NCI-H1930 (cell line): Measurements from ENCODE around the gene APBA2.

ENCODE experiments used
- DNase-seq, 2 experiments: peaks; one replicate each; lab custom pipeline; 2025; lab: John Stamatoyannopoulos, UW

The APBA2 gene

DNA sequence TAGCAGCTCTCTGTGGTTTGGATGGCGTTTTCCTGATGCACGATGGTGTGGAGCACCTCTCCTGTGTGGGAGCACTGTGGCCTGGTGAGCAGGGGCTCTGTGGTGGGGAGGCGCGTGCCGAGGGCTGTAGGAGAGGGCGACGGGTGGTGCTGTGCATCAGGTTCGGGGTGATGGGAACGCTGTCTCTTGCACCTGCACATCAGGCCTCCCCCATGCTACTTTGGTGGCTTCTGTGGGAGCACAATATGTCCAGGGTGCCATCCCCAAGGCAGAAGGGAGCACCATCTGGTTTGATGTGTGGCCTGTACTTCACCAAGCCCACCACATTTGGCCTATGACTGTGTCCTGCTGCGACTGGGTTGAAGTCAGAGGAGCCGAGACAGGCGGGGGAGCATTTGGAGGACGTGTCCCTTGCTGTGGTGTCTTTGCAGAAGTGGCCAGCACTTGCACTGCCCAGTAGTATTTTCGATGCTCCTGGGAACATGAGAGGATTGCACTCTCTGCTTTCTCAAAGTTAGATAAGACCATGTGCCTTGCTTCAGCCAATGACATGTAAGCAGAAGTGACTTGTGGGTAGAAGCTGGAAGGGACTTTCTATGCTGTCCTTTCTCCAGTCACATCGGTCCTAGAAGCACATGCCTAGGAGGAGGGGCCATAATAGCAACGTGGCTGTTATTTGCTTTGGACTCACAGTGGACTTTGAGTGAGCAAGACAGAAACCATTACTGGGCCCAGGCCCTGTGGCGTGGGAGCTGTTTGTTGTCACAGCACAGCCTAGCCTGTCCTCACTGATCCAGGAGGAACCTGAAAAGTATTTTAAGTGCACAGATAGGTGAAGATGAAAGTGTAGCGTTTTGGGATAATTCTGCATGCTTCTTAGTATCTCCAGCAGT lies 72.1 kb downstream of the APBA2 start:
- DNase-seq = no peak

DNA sequence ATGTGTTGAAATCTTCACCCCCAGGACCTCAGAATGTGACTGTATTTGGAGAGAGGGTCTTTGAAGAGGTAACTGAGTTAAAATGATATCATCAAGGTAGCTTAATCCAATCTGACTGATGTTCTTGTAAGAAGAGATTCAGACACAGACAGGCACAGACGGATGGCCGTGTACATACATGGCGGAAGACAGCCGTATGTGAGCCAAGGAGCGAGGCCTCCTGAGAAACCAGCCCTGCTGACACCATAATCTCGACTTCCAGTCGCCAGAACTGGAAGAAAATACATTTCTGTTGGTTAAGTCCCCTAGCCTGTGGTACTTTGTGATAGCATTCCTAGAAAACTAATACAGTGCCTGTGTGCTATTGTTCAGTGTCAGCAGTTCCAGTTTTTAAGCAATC lies 73.6 kb downstream of the APBA2 start:
- no peak for DNase-seq

DNA sequence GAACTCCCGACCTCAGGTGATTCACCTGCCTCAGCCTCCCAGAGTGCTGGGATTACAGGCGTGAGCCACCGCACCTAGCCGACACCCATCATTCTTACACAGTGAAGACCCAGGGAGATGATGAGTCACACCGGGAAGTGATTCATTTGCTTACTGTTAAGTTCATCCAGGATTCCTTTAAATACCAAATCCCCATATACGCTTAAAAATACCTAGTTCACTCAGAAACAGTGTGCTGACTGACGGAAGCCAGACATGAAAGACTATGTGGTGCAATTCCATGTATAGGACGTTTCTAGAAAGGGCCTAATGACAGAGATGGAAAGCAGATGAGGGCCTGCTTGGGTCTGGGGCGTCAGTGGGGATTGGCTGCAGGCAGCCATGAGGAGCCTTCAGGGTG lies 75.2 kb downstream of the APBA2 start:
- DNase-seq = no peak

DNA sequence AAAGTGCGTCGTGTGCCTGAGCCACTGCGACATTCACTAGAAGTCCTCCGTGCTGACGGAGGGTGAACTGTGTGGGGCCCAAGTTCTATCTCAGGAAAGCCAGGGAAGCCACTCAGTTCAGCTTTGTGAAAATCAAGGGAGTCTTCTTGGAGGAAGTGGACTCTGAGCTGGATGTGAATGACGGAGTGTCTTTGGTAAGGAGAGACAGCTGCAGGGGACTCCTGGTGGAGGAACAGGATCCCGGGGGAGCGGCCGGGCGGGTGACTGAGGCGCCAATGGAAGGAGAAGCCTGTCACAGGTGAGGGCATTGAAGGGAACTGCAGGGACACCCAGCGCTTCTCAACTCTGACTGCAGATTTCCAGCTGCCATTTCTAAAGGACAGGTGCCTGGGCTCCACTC lies 75.6 kb downstream of the APBA2 start:
- no peak for DNase-seq

DNA sequence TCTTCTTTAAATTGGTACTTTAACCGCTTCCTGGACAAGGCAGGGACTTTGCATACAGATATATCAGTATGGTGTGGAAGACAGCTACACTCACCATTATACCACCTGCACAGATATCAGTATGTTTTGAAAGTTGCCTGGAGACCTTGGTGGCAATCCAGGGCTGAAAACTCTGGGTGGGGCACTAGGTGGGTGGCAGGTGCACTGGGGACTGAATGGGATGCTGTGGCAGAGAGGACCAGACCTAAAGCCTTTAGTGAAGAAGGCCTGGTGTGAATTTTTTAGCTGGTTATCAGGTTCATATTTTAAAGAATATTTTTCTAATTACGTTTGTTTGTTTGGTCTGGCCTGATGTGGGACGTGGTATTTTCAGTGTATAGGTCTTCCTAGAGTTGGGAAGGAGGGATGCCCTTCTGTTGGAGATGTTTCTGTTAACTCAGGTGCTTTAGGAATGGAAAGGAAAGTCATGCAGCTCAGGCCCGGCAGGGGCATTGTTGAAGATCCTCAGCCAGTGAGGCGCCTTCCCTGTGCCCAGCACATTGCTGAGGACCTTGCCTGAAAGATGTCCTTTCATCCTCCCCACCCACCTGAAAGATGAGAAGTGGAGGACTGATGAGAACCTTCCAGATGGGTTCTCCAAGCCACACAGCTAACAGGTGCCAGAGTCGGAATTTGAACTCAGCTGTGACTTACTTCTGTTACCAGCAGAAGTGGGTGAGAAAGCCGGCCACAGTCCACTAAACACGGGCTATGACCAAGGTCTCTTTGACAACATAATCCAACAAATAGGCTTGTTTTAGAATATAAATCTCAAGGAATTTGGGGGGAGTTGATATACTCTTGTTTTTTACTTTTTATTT lies 77.3 kb downstream of the APBA2 start:
- DNase-seq = no peak

DNA sequence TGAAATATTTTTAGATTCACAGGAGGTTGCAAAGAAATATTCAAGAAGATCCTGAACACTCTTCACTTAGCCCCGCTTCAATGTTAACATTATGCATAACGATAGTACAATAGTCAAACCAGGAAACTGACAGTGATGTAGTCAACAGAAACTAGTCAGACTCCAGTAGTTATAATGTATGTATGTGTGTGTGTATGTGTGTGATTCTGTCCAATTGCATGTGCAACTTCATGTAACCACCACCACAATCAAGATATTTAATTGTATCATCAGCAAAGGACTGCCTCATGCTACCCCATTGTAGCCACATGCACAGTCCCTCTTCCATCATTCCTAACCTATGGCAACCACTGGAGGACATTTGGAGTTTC lies 77.9 kb downstream of the APBA2 start:
- DNase-seq = no peak

DNA sequence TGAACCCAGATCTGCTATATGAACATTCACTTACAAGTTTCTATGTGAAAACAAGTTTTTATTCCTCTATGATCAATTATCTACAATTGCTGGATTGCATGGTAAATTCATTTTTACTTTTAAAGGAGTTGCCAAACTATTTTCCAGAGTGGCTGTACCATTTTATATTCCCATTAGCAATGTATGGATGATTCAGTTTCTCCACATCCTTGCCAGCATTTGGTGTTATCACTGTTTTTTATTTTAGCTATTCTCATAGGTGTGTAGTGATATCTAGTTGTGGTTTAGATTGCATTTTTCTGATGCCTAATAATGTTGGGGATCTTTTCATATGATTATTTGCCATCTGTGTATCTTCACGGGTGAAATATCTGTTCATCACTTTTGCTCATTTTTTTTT lies 78.3 kb downstream of the APBA2 start:
- no peak for DNase-seq

DNA sequence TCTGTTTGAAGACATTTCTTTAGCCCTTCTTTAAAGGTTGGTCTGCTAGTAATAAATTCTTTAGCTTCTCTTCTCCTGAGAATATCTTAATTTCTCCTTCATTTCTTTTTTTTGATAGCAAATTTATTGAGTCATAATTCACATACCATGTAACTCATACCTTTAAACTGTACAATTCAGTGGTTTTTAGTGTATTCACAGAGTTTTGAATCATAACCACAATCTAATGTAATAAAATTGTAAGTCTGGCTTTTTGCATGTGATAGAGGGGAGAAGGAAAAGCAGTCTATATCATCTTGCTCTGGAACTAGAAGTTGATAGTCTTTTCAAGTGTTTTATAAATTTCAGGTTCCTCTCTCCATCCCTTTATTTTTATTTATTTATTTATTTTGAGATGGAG lies 81.3 kb downstream of the APBA2 start:
- DNase-seq = no peak

DNA sequence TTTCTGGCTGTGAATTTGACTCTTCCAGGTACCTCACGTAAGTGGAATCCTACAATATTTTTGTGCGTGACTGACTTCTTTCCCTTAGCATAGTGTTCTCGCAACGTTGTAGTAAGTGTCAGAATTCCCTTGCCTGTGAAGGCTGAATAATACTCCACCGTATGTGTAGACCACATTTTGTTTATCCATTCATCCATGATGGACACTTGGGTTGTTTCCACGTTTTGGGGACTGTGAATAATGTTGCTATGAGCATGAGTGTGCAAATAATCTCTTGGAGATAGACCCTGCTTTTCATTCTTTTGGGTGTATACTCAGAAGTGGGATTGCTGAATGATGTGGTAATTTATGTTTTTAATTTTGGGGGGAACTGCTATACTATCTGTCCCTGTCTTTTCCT lies 82.2 kb downstream of the APBA2 start:
- DNase-seq = no peak

DNA sequence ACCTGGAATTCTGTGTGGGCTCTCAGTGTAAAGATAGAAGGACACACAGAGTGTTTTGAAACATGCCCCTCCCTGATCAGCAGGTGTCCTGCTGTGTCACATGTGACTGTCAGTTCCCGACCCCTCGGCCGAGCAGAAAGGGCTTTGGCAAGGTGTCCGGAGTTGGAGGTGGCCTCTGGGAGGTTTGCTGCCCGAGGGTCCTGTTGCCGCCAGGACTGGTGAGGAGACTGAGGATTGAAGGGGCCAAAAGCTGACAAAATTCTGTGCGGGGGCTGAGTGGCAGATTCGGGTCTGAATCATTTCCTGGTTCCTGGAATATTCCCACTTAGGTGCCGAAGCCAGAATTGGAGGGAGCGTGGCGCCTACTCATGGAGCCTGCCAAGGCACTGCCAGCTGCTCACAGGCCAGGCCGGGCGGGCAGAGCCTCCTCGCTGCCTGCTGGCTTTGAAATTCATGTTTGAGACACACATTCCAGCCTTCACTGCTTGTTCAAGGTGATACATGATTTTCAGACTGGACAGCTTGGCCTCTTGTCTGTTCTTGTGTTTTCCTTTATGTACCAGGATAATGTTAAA lies 83.8 kb downstream of the APBA2 start:
- no peak for DNase-seq

DNA sequence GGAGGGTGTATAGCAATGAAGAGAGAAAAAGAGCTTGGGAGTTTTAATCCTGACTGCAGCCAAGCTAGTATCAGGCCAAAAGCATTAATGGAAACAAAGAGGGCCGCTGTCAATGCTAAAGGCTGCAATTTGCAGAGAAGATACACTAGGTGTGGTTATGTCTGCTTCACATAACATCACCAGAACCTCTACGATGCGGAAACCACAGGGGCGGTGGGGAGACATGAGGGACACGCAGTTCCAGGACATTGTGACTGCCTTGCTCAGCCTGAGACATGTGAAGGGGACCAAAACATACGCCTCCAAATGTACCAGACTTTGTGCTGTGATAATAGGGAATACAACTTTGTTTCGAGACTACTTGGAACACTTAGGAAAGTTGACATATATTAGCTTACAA lies 88.4 kb downstream of the APBA2 start:
- no peak for DNase-seq

DNA sequence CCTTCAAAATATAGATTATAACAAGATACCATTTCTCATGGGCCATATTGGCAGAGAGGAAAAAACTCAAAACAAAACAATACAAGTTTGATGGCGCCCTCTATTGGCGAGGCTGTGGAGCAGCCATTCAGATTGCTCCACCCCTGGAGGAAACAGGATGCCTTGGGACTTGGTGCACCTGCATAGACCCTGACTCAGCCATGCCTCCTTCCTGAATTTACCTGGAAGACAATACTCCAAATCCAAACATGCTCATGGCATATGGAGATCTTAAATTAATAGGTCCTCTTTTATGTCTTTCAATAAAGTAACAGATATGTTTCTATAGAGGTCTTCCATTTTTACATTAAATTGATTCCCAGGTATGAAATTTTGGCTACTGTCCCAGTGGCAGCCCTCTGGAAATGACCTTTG lies 90.0 kb downstream of the APBA2 start:
- DNase-seq = peak in 1 of 2 experiments; percentile 39

DNA sequence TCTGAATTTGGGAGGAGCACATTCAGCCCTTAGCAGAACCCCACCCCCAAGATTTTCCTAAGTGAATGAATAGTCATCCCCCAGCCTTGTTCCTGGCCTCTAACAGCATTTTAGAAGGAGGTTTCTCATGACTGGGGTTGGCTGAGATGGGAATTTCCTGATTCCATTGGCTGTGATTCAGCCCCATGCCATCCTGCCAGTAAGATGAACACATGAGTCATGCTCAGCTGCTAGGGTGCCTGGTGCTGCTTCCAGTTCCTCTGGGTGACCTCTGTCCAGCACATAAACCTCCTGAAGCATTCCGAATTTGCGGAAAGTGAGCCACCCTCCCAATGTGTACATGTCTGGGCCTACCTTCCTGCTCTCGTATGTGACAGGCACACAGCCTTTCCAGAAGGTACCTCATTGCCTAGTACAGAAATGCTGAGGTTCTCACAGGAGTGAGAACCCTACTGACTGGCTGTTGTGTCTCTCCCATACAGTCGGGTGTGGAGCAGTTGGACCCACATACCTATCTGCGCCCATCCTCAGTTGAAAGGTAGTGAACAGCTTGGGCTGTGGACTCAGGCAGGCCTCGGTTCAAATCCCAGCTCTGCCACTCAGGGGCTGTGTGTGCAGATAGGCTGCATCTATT lies 91.7 kb downstream of the APBA2 start:
- no peak for DNase-seq

DNA sequence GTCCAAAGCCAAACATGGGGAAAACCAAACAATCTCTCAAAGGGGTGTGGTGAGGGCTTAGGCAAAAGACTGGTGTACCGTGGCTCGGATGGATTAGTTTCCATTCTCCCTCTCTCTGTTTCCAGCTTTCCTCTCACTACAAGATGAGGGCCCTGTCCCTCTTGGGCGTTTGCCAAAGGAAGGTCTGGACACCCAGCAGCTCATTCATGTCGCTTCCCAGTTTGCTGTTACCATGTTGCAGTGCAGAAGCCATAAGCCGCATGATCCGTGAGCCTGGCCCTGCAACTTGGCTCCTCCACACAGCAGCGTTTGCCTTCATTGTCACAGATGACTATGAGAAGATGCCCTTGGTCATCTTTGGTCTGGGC lies 92.2 kb downstream of the APBA2 start:
- DNase-seq = no peak

DNA sequence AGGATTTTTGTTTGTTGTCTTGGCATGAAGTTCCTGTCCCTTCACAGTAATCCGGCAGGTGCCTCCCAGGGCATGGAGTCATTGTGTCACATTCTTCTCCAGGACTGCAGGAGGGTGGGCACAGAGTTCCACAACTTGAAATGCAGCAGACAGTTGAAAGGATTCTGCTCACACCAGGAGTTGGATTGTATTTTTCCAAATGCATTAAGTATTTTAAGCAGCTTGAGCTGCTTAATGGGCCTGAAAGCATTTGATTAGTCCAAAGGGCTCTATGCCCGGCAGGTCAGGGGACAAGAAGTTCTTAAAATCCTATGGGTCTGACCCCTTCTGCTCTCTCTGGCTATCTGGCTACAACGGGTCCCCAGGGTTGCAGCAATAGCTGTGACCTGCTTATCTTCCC lies 92.9 kb downstream of the APBA2 start:
- no peak for DNase-seq

DNA sequence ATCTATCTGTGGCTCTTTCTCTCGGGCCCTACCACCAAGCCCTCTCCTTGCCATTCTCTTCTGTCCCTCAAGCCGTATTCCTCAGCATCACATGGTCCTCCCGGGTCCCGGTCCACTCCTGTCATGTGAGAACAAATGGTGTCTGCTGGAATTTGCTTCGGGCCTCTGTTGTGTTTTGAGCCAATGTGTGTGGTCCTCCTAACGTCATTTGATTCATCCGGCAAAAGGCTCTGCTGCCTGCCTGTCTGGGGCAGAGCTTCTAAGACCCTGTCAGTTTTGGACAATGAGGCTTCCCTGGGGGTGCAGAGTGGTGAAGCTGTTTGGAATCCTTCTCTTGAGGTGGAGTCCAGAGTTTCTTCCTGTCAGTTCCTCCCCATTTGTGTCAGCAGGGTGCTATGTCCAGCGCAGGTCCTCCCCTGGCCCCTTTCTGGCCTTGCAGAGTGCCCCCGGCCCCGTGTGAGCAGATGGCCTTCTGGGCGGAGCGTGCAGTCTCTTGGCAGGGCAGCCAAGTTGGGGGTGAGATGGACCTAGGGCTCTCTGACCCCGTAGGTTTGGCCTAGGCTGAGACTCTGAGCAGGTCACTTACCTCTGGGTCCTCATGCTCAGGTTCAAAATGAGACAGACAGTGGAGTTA lies 93.6 kb downstream of the APBA2 start:
- no peak for DNase-seq

DNA sequence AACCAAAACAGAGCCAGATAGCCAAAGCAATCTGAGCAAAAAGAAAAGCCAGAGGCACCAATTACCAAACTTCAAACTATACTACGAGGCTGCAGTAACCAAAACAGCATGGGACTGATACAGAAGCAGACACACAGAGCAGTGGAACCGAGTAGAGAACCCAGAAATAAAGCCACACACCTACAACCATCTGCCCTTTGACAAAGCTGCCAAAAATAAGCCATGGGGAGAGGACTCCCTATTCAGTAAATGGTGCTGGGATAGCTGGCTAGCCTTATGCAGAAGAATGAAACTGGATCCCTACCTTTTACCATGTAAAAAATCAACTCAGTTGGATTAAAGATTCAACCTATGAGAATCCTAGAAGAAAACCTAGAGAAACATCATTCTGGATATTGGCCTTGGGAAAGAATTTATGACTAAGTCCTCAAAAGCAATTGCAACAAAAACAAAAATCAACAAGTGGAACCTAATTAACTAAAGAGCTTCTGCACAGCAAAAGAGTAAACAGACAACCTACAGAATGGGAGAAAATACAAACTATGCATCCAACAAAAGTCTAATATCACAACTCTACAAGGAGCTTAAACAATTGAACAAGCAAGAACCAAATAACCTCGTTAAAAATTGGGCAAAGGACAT lies 95.1 kb downstream of the APBA2 start:
- DNase-seq = no peak

DNA sequence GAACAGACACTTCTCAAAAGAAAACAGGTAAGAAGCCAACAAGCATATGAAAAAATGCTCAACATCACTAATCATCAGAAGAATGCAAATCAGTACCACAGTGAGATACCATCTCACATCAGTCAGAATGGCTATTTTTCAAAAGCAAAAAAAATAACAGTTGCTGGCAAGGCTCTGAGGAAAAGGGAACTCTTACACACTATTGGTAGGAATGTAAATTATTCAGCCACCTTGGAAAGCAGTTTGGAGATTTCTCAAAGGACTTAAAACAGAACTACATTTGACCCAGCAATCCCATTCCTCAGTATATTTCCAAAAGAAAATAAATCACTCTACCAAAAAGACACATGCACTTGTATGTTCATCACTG lies 95.6 kb downstream of the APBA2 start:
- DNase-seq = no peak

DNA sequence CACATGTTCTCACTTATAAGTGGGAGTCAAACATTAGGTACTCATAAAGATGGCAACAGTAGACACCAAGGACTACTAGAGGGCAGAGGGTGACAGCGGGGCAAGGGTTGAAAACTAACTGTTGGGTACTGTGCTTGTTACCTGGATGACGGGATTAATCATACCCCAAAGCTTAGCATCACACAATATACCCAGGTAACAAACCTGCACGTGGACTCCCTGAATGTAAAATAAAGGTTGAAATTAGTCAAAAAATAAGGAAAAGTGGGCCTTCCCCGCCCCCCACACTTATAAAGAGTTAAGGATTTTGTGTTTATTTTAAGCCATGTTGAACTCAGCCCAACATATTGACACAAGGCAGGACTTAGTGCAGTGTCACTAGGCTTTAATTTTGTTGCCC lies 96.1 kb downstream of the APBA2 start:
- DNase-seq = no peak

DNA sequence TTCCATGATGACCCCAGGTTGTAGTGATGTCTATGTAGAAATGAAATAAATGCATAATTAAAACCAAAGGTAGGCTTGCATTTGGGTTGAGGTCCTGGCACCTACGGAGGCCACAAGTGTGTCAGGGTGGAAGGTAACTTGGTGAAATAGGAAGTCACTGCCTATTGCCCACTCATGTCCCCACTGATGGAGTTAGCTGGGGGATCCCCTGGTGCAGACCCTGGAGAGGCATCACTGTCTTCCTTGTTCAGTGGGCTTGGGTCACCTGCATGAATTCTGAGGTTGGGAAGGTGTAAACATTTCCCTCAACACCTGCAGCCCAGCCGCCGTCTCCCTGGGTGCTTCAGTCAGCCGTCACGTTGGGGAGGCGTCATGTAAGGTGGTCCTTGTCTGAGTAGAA lies 97.1 kb downstream of the APBA2 start:
- DNase-seq = no peak

DNA sequence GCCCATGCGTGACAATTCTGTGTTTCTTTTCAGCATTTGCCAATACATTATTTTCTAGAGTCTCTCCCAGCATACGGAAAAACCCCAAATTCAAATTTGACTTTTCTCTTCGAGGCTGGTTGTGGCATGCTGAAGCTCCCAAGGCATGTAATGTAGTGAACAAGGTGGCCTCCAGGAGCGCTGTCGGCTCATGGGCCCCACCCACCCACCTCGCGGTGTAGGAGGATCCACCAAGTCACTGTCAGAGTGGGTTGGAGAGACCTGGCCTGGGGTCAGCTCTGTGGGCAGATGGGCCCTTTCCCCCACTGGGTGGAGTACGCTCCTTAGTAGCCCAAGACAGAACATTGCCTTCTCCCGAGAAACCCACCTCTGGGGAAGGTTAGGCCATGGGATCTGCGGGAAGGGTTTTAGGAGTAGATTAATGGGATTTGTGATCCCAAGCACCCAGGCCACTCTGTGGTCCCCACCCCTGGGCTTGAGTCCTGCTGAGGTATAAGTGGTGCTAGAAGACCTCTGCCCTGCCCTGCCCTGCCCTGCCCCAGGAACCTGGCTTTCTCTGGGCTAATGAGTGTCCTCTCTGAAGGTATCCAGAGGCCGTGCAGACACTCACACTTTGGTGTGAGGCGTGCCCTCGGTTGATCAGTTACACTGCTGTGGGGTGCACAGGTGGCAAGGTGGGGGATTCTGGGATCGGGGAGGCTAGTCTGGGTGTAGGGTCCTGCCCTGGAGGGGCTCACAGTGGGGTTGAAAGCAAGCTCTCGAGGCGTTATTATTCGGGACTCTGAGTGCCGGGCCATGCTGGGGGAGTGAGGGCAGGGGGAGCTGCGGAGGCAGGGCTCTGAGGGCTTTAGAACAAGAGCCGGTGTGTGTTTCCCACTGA lies 97.9 kb downstream of the APBA2 start:
- no peak for DNase-seq
